ENCODE results near the gene DHX57.
"Not testable (repeated sequence)": the region's sequence is repeated elsewhere in the genome, so short reads cannot be mapped to it uniquely, and the experiment has no call there.

DHX57 gene

DNA sequence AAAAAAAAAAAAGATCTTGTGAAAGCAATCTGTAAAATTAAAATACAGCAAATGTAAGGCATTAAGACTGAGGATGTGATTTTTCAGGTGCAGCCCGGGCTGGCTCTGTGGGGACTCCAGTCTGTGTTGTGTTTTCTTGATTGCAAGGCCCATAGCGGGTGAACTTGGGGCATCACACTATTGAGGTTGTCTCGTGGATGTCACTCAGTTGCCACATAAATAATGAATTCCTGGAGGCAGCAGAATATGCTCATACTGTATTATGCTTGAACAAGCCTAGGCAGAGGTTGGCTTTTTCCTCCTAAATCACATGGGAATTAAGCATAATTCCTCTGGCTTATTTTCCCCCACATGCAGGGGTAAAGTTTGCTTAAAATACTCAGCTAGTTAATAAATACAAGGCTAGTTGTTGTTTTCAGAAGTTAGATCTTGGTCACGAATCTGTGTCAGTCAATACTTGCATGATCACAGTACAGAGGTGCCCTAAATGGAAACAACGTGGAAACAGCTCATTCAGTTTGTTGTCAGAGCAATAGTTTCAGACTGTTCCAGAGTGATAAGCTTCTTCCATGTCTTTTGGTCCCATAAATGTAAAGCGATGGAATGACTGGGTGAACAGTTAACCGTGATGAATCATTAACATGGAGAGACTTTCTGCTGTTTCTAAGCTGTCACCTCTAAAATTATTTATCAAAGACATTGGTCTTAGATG lies 81.3 kb downstream of the DHX57 start:
- DNase-seq, result no peak

DNA sequence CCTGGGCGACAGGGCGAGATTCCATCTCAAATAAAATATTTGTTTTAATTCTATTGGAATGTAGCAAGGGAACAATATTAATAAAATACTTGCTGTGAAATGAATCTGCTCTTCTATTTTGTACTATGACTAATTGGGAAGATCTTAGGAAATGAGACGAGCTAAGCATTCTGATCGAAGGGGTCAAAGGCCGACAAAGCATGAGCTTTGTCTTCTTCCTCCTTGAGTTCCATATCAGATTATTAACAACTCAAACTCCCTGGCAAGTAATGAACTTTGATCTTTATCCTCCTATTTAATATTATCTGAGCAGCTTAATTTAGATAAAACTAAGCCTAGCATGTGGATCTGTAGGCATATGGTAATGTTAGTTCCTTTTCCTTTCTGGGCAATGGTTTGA lies 82.2 kb downstream of the DHX57 start:
- DNase-seq, result no peak

DNA sequence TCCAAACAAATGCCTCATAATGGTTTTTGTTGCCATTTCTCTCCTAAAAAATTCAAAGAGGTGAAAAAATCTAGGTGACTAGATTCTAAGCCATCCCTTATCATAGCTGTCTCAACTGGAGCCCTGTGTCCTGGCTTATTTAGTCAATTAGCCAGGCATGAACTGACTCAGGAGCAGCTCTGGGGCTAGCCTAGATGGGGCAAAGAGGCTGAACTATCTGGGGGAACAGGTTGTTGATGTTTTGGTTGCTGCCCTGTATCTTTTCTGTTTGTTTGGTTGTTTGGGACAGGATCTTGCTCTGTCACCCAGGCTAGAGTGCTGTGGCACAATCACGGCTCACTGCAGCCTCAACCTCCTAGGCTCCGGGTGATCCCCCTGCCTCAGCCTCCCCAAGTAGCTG lies 83.0 kb downstream of the DHX57 start:
- no peak for DNase-seq

DNA sequence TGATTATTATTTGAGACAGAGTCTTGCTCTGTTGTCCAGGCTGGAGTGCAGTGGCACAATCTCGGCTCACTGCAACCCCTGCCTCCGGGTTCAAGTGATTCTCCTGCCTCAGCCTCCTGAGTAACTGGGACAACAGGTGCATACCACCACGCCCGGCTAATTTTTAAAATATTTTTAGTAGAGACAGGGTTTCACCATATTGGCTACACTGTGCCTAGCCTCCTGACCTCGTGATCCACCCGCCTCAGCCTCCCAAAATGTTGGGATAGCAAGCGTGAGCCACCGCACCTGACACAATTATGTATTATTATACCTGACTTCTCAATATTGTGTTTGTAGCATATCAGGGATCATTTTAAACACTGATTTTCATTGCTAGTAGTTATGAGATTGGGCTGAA lies 83.4 kb downstream of the DHX57 start:
- not testable (repeated sequence) for DNase-seq

DNA sequence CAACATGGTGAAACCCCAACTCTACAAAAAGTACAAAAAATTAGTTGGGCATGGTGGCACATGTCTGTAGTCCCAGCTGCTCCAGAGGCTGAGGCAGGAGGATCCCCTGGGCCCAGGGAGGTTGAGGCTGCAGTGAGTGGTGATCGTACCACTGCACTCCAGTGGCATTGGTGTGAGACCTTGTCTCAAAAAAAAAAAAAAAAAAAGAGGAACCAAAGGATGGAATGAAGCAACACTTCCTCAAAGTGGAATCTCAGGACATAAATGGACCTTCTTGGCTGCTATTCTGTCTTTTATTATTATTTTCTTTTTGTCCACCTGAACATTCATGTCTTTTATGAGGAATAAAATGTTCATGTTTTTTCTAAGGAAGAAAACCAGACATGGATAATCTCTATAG lies 84.0 kb downstream of the DHX57 start:
- no peak for DNase-seq

DNA sequence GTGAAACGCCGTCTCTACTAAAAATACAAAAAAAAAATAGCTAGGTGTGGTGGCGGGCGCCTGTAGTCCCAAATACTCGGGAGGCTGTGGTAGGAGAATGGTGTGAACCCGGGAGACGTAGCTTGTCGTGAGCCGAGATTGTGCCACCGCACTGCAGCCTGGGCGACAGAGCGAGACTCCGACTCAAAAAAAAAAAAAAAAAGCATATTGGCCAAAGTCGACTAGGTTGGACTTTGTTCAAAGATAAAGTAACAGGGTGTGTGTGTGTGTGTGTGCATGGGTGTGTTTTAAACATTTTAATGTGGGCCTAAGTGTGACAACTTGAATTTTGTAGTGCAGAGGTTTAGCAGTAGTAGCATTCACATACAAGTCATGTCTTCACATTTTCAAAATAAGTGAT lies 86.0 kb downstream of the DHX57 start:
- no peak for DNase-seq

DNA sequence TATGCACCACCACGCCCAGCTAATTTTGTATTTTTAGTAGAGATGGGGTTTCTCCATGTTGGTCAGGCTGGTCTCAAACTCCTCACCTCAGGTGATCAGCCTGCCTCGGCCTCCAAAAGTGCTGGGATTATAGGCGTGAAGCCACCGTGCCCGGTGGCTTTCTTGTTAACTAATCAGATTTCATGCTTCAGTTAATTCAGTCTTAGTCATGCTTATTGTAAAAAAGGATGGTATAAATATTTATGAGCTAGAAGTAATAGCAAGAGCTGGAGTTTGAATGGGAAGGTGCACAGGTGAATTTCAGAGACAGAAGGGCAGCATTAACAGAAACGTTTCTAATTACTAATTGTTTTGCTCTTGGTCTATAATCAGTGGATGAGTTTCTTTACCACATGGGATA lies 87.4 kb downstream of the DHX57 start:
- DNase-seq, result no peak

DNA sequence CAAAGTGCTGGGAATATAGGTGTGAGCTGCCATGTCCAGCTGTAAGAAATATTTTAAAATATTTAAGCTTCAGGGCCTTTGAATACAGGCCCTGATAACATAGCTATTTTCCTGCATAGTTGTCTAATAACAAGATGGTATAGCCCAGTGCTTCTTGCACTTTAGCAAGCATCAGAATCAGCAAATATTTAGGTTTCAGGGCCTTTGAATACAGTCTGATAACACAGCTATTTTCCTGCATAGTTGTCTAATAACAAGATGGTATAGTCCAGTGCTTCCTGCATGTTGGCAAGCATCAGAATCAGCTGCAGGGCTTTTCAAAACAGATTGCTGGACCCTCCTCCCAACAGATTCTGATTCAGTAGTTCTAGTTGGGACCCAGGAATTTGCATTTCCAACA lies 92.1 kb downstream of the DHX57 start:
- DNase-seq, result no peak

DNA sequence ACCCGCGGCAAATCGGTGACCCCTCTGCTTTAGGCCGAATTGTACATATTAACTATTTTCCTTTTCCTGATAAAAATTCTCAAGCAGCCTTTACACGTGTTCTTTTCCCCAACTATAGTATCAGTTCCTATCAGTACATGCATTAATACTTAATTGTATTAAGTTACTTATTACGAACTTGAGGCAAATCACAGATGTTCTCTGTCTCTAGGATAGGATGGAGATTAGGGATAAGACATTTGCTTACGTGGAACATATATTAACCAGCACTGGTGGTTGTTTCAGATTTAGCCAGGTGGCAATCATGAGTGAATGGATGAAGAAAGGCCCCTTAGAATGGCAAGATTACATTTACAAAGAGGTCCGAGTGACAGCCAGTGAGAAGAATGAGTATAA lies 97.0 kb downstream of the DHX57 start:
- DNase-seq, result no peak

DNA sequence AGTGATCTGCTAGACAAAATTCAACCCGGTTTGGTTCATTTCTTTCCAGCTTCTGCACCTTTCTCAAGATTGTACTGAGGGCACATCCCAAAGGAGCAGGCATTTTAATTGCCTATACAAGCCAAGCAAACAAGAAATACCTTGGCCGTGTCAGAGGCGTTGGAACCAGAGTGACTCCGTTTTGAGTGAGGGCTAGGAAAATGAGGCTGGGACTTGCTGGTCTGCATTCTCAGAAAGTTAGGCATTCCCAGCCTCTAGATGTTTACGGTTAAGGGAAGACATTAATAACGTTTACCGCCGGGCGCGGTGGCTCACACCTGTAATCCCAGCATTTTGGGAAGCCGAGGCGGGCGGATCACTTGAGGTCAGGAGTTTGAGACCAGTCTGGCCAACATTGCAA lies 99.2 kb downstream of the DHX57 start:
- DNase-seq, result no peak

DNA sequence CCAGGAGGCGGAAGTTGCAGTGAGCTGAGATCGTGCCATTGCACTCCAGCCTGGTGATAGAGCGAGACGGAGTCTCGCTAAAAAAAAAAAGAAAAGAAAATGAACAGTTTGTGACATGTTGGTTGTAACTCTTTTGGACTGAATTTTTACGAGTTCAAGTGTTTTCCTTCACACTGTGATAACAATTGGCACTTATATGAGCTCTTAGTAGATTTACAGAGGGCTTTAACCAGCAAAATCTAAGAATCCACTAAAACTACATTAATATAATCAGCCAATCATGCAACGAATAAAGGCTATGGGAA lies 99.9 kb downstream of the DHX57 start:
- DNase-seq, result no peak

DNA sequence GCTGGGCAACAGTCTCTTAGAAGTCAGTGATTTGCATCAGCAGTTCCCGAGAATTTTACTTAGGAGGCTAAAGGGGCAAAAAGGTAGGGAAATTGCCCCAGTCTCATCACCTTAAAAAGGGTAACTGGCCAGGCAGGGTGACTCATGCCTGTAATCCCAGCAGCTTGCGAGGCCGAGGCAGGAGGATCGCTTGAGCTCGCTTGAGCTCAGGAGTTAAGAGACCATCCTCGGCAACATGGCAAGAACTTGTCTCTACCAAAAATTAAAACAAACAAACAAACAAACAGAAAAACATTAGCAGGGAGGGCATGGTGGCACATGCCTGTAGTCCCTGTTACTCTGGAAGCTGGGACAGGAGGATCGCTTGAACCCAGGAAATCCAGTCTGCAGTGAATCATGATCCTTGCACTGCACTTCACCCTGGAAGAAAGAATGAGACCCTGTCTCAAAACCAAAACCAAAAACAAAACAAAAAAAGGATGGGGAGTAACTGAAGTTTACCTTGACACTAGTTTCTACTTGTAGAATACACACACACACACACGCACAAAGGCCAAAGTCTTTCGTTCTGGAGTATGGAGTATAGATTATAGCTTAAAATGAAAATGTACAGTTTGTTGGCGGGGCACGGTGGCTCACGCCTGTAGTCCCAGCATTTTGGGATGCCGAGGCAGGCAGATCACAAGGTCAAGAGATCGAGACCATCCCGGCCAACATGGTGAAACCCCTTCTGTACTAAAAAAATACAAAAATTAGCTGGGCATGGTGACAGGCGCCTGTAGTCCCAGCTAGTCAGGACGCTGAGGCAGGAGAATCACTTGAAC lies 100.4 kb downstream of the DHX57 start:
- DNase-seq, result no peak

DNA sequence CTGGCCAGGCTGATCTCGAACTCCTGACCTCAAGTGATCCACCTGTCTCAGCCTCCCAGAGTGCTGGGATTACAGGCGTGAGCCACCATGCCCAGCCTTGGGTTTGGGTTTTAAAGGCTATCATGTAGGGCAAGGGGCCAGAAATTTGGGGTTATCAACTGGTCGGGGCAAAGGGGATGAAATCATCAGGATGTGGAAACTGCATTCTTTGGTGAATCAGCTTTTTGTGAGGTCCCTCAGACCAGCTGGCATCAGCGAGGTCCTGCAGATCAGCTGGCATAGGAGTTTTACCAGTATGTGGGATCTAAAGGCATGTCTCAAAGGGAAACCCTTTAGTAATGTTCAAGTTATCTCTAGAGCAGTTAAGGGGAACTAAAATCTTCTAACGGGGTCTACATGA lies 104.1 kb downstream of the DHX57 start:
- DNase-seq, result no peak

DNA sequence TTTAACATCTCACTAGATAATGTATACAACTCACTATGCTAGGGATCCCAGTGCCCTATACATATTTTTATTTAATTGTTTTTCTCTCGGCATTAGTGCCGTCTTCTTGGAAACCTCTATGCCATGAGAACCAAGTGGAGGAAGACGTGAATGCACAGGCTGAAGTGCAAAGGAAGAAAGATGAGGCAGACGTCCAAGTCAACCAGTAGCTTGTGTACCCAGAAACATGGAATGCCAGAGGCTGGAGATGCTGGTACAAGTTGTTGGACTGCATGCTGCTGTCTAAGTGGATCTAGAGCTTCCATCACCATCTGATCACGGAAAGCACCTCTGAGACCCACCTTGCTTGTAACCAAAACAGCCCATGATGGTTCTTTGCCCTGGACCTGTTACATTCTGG lies 110.2 kb downstream of the DHX57 start:
- DNase-seq, result no peak

DNA sequence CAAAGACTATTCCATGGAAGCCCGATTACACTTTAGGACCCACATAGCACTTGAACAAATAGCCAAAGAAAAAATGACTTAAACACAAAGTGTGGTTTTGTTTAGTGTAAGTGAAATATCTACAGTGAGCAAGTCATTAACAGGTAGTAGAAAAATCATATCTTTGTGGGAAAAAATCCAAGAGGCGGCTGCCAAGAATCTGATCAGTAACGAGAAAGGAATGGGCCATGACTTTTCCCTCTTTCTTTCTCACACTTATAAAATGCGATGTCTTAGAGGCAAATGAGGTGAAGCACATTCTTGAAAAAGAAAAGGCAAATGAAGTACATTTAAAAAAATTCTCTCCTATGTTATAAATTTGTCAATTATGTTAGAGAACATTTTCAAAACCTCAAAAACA lies 110.6 kb downstream of the DHX57 start:
- no peak for DNase-seq

DNA sequence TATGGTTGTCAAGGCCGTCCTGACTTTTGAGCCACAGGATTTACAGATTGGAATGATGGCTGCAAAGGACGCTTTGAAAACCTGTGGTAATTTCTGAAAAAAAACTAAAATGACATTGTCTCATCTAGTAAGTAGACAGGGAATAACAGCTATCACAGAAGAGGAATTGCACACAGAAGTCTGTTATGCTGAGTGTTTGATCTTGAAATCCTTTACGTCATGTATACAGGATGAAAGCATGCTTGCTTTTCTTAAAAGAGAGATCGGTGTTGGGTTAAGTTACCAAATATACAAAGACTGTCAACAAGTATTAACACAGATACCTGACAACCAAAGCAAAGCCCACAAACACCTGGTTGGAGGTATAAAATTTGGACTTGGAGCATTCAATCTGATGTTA lies 112.0 kb downstream of the DHX57 start:
- DNase-seq, result no peak

DNA sequence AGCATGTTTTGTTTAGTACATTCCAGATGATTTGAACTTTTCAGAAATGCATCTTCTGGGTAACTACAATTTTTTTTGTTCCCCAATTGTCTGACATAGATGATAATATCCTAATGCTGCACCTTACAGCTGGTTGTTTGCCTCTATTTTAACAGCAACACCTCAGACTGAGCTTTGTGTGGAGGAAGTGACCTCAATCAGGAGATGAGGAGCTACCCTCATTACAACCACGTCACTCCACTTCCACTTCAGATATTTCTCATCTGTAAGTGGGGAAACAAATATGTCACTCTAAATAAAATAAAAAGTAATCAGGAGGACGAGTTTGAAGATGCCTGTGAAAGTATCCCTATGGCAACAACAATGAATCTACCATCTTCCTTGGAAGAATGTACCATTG lies 112.5 kb downstream of the DHX57 start:
- DNase-seq, result no peak

DNA sequence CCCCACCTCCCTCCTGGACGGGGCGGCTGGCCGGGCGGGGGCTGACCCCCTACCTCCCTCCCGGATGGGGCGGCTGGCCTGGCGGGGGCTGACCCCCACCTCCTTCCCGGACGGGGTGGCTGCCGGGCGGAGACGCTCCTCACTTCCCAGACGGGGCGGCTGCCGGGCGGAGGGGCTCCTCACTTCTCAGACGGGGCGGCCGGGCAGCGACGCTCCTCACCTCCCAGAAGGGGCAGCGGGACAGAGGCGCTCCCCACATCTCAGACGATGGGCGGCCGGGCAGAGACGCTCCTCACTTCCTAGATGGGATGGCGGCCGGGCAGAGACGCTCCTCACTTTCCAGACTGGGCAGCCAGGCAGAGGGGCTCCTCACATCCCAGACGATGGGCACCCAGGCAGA lies 119.8 kb downstream of the DHX57 start:
- not testable (repeated sequence) for DNase-seq

DNA sequence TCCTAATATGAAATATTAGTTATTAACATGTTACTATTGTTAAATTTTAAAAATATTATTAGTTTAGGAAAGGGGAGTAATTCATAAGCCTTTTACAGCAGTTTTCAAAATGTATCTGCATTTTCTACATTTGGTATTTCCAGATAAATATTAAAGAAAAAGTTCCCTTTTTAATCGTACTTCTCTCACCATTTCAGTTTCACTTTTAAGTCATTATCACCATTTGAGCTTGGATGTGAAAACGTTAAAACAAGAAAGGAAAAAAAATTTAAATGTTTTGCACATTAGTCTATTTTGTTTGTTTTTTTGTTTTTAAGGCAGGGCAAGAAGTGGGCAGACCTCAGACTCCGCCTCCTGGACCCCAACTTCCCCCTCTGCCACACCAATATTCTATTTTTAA lies 121.2 kb downstream of the DHX57 start:
- DNase-seq, result no peak

DNA sequence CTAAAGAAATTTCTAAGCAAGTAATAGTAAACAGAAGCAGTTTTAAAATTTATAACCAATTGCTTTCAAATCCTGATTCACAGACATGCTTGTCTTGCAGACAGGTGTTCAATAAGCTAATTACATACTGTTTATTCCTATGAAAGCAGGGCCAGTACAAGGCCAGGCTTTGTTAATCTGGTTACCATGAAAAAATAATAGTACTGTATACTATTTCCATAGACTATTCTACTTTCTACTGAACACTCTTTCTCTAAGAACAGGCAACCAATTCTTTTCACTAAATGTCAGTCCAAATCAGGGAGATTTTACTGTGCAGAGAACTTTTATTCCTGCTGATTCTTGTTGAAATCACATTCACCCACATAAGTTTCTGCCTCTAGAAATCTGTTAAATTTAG lies 121.7 kb downstream of the DHX57 start:
- no peak for DNase-seq

DNA sequence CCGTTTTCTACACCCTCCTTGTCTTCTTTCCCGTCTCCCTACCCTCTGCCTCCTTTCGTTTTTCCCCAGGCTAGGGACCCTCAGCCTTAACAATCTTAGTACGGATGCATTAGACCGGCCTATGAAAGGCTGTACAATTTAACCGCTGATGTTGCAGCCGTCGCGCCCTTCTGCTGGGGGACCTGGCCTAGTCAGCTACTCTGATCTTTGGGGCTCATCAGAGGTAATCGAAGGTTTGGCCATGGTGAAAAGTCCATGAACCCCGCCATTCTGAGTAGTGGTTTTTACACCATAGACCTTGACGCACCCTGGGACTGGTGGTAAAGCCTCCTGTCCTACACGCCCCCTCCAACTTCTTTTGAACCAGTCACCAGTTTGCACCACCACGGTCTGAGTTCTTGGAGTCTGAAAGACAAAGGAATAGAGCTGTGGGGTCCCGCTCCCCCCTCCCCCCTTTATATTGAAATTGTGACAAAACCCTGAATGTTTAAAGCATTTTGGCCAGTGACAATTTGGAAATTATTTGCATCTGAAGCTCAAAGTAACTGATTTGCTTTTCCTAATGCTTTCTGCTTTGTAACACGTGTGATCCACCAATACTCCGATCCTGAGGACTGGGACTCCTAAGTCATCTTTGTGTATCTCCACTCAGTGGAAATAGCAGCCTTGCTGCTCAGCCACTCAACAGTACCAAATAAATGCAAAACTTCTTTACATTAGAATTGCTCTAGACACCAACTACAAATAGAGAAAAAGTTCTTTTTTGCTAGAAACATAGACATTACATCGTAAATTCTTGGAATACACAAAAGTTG lies 123.9 kb downstream of the DHX57 start:
- no peak for DNase-seq

DNA sequence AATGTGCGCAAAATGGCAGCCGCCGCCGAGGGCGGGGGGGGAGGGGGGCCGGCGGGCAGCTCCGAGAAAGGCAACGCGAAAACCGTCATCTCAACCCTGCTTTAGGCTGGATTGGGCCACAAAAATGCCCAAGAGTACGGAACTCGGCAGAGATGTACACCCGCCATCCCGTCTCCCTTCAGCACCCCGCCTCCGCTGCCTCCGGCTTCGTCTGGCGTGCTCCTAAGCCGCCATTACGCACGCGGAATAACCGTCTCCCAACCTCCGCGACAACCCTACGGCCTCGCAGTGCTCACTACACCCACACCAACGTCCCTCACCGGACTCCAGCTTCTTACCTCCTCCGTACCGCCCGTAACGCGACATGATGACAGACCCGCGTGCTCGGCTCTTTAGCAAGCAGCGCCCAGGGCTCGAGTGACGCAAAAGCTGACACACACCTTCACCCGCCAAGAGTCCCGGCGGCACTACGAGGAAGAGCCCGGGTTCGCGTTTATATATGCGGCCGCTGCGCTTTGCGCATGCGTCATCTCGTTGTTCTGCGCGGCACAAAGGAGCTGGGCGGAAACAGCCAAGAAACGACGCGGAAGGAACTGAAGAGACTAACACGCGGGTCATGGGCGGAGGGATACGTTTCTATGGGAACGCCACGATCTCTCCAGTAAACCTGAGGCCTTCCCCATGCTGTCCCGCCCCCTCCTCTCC lies 124.7 kb downstream of the DHX57 start, which contains the start of gene SRSF7:
SRSF7 (minus strand) TSS at position 471 of the 705 bp plus-strand sequence; CDS start at position 366, 105 bp downstream.
- peak; percentile 98 for DNase-seq
